ENCODE measurements around the gene ATAD1.

ATAD1 gene

GRCh38 chr10:87715552-87716347 is 102.3 kb downstream of the ATAD1 start:
- no peak for DNase-seq (ENCODE audit: low read depth in 2 of 2)

GRCh38 chr10:87713707-87714106 is 104.3 kb downstream of the ATAD1 start:
- DNase-seq (ENCODE audit: low read depth in 2 of 2): no peak

GRCh38 chr10:87712913-87713616 is 105.0 kb downstream of the ATAD1 start:
- DNase-seq (ENCODE audit: low read depth in 2 of 2): no peak

DNA sequence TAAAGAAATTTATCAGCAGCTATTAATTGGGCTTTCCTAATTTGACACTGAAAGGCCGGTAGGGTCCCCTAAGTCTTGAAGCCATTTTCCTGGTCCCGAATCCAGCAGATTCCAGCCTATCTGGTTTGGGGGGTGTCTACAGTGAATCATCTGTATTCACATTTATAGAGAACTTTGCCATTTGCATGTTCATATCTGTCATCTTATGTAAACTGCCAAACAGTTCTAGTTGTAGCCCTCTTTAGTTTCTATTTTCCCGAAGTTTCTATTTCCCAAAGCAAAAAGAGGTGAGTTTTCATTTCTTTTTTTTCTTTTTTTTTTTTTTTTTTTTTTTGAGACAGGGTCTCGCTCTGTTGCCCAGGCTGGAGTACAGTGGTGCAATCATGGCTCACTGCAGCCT is 110.8 kb downstream of the ATAD1 start:
- DNase-seq (ENCODE audit: low read depth in 2 of 2): no peak

- DNase-seq (ENCODE audit: low read depth in 2 of 2): no peak
Measured at GRCh38 chr10:87706731-87707130, 111.3 kb downstream of the ATAD1 start.

DNA sequence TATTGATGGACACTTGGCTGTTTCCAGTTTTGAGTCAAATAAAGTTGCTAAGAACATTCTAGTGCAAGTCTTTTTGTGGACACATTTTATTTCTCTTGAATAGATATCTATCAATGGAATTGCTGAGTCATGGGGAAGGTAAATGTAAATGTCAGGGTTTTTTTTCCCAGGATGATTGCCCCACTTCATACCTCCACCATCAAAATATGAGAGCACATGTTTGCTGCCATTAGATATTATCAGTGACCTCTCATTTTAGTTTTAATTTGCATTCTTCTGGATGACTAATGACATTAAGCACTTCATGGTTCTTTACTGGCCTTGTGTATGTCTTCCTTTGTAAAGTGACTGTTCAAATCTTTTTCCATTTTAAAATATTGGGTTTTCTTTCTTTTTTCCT is 112.7 kb downstream of the ATAD1 start:
- no peak for DNase-seq (ENCODE audit: low read depth in 2 of 2)

DNA sequence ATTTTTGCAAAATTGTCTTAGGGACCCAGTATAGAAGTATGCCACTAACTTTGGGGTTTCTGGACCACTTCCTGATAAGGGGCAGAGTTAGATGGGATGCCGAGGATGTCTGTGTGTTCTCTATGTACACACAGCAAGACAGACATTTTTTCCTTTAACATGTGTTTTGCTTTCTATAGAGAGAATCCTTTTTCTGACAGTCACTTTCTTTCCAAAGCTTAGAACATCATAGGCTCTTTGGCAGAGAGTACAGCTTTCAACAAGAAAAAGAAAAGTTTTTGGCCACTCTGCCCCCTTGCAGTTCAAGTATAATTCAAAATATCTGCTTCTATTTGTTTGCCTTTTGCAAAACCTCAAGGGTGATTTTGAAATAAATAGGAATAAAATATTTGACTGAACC is 114.3 kb downstream of the ATAD1 start:
- no peak for DNase-seq (ENCODE audit: low read depth in 2 of 2)

DNA sequence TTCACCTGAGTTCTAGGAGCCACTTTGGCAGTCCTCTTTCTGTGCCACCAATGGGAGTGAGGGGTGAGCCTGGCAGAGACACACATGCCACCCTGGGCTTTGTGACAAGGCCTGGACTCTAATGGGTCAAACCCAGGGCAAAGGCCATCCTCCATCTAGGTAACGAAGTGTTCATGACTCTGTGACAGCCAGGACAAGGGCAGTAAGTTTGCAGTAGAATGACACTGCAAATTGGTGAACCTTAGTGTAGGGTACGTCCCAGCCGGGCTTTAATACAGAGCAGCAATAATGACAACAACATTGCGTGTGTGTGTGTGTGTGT is 115.1 kb downstream of the ATAD1 start:
- DNase-seq (ENCODE audit: low read depth in 2 of 2): no peak

- DNase-seq (ENCODE audit: low read depth in 2 of 2): no peak
Measured at GRCh38 chr10:87702260-87702972, 115.6 kb downstream of the ATAD1 start.
